GM18498 (cell line): ENCODE results near the gene PPIF.
"Not testable (repeated sequence)": the region's sequence is repeated elsewhere in the genome, so short reads cannot be mapped to it uniquely, and the experiment has no call there.

ENCODE experiments used
- ATAC-seq: cut with Tn5 transposase; IDR thresholded peaks from one replicate; pipeline ENCODE4 v1.9.1; 2021; ENCODE audit warnings: mild to moderate bottlenecking, moderate library complexity; ENCODE audit not compliant: unreplicated experiment

The PPIF gene

GRCh38 chr10:79329529-79329928, 17.7 kb upstream of the PPIF start:
- no peak for ATAC-seq

DNA sequence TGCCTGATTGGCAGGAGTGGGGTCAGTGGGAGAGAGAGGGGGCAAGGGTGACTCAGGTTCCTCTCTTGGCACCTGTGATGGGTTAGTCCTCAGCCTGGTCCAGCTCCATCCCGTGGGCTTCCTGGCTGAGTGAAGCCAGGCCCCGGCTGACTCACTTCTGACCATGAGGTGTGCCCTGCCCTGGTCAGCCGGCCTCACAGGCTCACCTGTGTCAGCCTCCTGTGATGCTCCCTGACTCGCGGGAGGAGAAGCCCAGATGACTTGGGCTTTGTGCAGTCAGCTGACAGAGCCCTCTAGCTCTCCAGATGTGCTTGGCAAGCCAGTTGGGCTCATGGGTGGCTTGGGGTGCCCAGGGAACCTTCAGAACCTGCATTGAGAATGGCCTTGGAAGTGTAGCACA, 16.0 kb upstream of the PPIF start:
- ATAC-seq = peak; percentile 5

- peak; percentile 74 for ATAC-seq
Measured at GRCh38 chr10:79331709-79332108, 15.6 kb upstream of the PPIF start.

GRCh38 chr10:79332610-79333315, 14.5 kb upstream of the PPIF start:
- ATAC-seq = not testable (repeated sequence)

DNA sequence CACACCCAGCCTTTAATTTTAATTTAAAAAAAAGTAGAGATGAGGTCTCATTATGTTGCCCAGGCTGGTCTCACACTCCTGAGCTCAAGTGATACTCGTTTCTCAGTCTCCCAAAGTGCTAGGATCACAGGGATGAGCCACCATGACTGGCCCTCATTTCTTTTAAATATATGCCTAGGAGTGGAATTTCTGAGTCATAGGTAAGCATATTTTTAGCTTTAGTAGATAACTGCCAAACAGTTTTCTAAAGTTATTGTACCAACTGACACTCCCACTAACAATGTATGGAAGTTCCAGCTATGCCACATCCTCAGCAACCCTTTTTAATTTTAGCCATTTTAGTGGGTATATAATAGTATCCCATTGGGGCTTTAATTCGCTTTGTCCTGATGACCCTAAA, 13.8 kb upstream of the PPIF start:
- ATAC-seq = no peak

DNA sequence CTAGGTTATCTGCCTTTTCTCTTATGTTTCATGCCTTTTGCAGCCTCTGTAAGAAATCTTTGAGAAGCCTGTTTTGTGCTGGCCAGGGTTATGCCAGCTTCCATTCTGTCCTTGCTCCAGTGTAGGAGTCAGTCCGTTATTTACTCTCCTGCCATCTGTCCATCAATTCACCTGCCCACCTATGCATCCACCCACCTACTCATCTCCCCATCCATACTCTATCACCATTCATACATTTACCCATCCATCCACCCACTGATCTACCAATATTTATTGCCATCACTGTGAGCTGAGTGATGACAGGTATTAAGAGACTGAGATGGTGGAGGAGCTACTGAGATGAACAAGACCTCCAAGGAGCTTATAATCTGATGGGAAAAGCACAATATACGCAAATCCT, 12.7 kb upstream of the PPIF start:
- no peak for ATAC-seq

- no peak for ATAC-seq
Measured at GRCh38 chr10:79335094-79335469, 12.2 kb upstream of the PPIF start.

DNA sequence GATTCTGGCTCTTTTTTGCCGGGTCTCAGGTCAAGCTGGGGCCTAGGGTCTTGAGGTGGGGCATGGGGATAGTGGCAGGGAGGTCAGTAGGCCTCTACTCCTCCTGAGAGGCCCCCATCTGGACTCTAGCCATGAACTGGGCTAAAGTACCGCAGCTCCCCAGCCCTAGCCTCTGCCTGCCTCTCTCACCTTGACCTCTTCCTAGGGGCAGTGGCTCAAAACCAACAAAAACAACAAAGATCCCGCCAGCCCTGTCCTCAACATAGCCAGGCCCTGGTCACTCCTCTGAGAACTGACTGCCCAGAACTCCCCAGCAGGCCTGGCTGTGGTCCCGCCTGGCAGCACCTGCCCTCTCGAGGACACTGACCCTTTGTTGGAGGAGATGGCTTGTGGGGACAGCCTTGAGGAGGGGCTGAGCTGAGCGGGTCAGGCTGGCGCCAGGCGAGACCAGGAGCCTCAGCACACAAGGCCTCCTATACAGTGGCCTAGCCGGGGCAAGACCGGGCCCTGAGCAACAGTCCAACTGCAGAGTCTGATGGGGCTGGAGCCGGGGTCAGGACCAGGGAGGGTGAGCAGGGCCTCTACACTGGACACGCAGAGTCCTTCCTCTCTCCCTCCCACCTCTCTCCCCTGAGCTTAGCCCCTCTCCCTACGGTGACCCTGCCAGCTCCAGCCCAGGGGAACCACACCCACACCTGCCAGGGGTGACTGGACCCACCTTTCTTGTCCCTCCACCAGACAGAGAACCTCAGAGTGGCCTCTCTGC, 11.6 kb upstream of the PPIF start:
- no peak for ATAC-seq

DNA sequence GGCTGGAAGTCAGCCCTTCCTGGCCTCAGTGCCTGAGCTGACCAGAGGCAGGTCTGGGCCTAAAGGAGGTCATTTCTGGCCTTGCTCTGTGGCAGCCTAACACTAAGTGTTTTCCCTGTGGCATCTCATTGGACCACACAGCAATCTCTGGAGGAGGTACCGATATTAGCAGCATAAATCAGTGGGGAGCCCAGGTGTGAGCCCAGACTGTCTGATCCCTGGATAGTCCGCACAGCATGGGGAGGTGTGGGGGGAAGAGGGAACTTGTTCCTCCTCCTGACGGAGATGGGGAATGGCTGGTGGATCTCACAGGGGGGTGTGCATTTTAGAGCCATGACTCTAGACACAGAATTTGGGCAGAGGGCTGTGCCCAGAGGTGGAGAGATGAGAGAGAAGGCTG, 11.0 kb upstream of the PPIF start:
- ATAC-seq = no peak

- no peak for ATAC-seq
Measured at GRCh38 chr10:79336739-79337138, 10.5 kb upstream of the PPIF start.

GRCh38 chr10:79337783-79338469, 9.3 kb upstream of the PPIF start:
- ATAC-seq = not testable (repeated sequence)

DNA sequence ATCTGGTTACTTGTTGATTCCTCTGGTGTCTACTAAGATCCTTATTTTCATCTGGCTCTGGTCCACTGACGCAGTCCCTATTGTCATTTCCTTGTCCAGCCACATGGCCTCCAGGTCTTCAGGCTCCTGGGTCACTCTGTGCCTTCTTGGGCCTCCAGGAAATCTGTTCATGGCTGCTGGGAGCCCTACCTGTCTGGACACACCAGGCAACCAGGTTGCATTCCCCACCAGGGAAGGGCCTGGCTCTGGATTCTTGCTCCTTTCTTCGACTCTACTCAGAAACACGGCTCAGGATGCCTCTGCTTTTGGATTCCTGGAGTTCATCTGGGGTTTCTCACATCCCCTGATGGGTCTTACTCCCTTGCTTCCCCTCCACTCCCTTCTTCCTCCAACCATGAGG, 8.0 kb upstream of the PPIF start:
- no peak for ATAC-seq

GRCh38 chr10:79340646-79341244, 6.5 kb upstream of the PPIF start:
- ATAC-seq = no peak

DNA sequence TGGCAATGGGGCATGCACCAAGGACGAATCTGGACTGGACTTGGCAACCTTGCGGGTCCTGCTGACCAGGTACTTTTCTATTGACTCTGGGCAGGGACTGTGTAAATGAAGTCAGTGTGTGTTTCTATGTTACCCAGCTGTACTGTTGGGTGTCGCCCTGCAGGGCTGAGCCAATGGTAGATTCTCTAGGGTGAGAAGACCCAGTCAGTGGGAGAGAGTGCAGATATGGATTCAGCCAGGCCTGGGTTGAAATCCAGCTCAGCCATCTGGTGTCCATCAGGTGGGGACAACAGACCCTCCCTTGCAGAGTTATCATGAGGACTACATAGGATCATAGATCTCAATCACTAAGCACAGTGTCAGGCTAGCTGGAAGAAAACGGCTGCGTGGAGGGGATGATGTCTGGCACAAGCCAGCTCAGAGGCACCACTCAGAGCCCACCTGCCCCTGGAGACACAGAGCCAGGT, 4.9 kb upstream of the PPIF start:
- ATAC-seq = no peak

DNA sequence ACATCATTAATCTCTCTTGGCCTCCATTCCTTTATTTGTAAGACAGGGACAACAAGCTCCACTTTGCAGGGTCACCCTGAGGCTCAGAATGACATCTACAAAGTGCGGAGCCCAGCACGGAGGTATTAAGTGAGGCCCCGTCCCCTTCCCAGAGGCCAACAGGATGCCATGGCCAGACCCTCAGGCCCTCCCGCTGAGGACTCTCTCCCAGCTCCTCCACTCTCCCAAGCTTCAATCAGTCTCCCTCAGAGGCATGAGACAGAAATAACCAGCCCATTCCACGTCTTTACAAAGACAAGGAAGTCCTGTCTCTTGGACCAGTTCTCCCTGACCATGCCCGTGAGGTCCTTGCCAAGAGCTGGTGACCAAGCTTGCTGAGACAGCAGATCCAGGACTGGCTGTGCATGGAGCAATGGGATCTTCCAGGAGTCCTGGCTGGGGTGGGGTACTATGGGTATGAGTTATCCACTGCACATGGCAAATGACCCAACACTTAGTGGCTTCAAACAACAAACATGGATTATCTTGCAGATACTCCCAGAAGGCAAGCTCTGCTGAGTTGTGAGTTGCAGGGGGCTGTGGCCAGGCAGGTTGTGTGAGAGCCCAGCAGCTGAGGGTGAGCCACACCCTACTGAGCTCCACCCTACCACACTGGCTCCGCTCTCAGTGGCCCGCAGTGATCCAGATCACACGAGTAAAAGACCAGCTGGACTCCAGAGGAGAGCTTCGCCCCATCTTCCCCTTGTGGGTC, 4.3 kb upstream of the PPIF start:
- no peak for ATAC-seq

- no peak for ATAC-seq
Measured at GRCh38 chr10:79344502-79345195, 2.6 kb upstream of the PPIF start.

DNA sequence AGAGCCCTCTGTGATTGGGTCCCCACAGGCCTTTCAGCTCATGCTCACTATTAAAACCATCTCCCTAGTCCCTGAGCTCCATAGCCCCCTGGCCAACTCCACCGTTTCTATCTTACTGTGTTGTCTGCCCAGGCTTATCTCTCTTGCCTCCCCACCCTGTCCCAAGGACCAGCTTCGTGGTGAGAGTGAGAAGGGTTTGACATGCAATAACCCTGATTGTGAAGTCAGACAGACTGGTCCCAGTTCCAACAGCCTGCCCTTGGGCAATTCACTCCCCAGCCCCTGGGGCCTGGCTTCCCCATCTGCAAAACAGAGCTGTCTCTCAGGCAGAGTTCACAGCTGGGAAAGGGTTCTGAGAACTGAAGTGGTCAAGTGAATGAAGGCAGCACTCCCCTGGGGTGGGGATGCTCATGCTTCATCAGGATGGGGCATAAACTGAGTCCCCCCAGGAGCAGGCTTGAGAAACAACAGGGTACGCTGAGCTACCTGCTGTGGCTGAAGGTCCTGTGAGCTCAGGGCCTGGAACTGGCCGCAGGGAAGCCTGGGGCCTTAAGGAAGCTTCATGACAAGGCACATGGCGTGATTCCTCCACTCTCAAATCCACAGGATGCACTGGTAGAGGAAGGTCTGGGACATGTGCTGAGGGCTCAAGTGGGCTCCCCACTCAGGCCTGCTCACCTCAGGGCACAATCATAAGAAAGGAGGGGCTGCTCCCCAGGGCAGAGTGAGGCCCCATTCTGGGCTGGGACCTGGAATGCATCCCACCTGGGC, 1.8 kb upstream of the PPIF start:
- ATAC-seq = no peak

- ATAC-seq = no peak
Measured at GRCh38 chr10:79346012-79346340, 1.3 kb upstream of the PPIF start.

- ATAC-seq = no peak
Measured at GRCh38 chr10:79346388-79347225, 662 bp upstream of the PPIF start.
